ENCODE data around the gene COL23A1.

Gene COL23A1

GRCh38 chr5:178418471-178419010 lies 171.7 kb downstream of the COL23A1 start:
- H3K4me1 Mint-ChIP-seq (ENCODE audit: low read depth in 2 of 2): peaks cover 0 to 6% of the 10 kb centered on the region in 2 donors
- ATAC-seq (replicated peaks) (no peak), DNase-seq (no peak)
- H3K27ac Mint-ChIP-seq: no peak overlapping the region
- H3K4me3 Mint-ChIP-seq: no peak overlapping the region
- H3K27me3 Mint-ChIP-seq: peaks cover 21 to 67% of the 10 kb centered on the region in 2 donors
- peaks cover 3% of the 10 kb centered on the region for H3K36me3 Mint-ChIP-seq (ENCODE audit: insufficient read depth)
- H3K9me3 Mint-ChIP-seq: no peaks in the 10 kb centered on the region

GRCh38 chr5:178418031-178418430 lies 172.2 kb downstream of the COL23A1 start:
- no peaks in the 10 kb centered on the region for H3K9me3 Mint-ChIP-seq
- DNase-seq: no peak
- no peak for ATAC-seq (replicated peaks)
- H3K36me3 Mint-ChIP-seq (ENCODE audit: insufficient read depth): peaks cover 3% of the 10 kb centered on the region
- H3K27me3 Mint-ChIP-seq: peaks cover 21 to 62% of the 10 kb centered on the region in 2 donors
- no peak overlapping the region for H3K4me3 Mint-ChIP-seq
- H3K27ac Mint-ChIP-seq: no peak overlapping the region
- peaks cover 0 to 6% of the 10 kb centered on the region in 2 donors for H3K4me1 Mint-ChIP-seq (ENCODE audit: low read depth in 2 of 2)

- H3K4me1 Mint-ChIP-seq (ENCODE audit: low read depth in 2 of 2): peaks cover 0 to 6% of the 10 kb centered on the region in 2 donors
- no peak overlapping the region for H3K4me3 Mint-ChIP-seq
- peaks cover 3% of the 10 kb centered on the region for H3K36me3 Mint-ChIP-seq (ENCODE audit: insufficient read depth)
- peaks cover 21 to 60% of the 10 kb centered on the region in 2 donors for H3K27me3 Mint-ChIP-seq
- DNase-seq (no peak), ATAC-seq (replicated peaks) (no peak)
- H3K27ac Mint-ChIP-seq: no peak overlapping the region
- H3K9me3 Mint-ChIP-seq: no peaks in the 10 kb centered on the region
Measured at GRCh38 chr5:178417391-178417811, 172.8 kb downstream of the COL23A1 start.

GRCh38 chr5:178416919-178417318 lies 173.3 kb downstream of the COL23A1 start:
- ATAC-seq (replicated peaks) (no peak), DNase-seq (no peak)
- peaks cover 3% of the 10 kb centered on the region for H3K36me3 Mint-ChIP-seq (ENCODE audit: insufficient read depth)
- peaks cover 0 to 6% of the 10 kb centered on the region in 2 donors for H3K4me1 Mint-ChIP-seq (ENCODE audit: low read depth in 2 of 2)
- H3K4me3 Mint-ChIP-seq: no peak overlapping the region
- peaks cover 21 to 55% of the 10 kb centered on the region in 2 donors for H3K27me3 Mint-ChIP-seq
- H3K27ac Mint-ChIP-seq: no peak overlapping the region
- no peaks in the 10 kb centered on the region for H3K9me3 Mint-ChIP-seq

GRCh38 chr5:178416206-178416882 lies 173.8 kb downstream of the COL23A1 start:
- no peak for ATAC-seq (replicated peaks)
- Mint-ChIP-seq H3K27me3 (peaks cover 21 to 49% of the 10 kb centered on the region in 2 donors), H3K36me3 (ENCODE audit: insufficient read depth) (peaks cover 3% of the 10 kb centered on the region), H3K27ac (no peak overlapping the region), H3K4me1 (ENCODE audit: low read depth in 2 of 2) (peaks cover 0 to 6% of the 10 kb centered on the region in 2 donors), H3K4me3 (no peak overlapping the region), H3K9me3 (no peaks in the 10 kb centered on the region)
- no peak for DNase-seq

GRCh38 chr5:178415353-178415752 lies 174.8 kb downstream of the COL23A1 start:
- H3K27ac Mint-ChIP-seq: no peak overlapping the region
- no peaks in the 10 kb centered on the region for H3K9me3 Mint-ChIP-seq
- peaks cover 3% of the 10 kb centered on the region for H3K36me3 Mint-ChIP-seq (ENCODE audit: insufficient read depth)
- peaks cover 21 to 48% of the 10 kb centered on the region in 2 donors for H3K27me3 Mint-ChIP-seq
- peaks cover 0 to 6% of the 10 kb centered on the region in 2 donors for H3K4me1 Mint-ChIP-seq (ENCODE audit: low read depth in 2 of 2)
- H3K4me3 Mint-ChIP-seq: no peak overlapping the region
- DNase-seq (no peak), ATAC-seq (replicated peaks) (no peak)

GRCh38 chr5:178413988-178414387 lies 176.2 kb downstream of the COL23A1 start:
- peaks cover 0 to 2% of the 10 kb centered on the region in 2 donors for H3K4me1 Mint-ChIP-seq (ENCODE audit: low read depth in 2 of 2)
- peaks cover 21 to 38% of the 10 kb centered on the region in 2 donors for H3K27me3 Mint-ChIP-seq
- no peak overlapping the region for H3K27ac Mint-ChIP-seq
- ATAC-seq (replicated peaks) (no peak), DNase-seq (no peak)
- H3K36me3 Mint-ChIP-seq (ENCODE audit: insufficient read depth): no peaks in the 10 kb centered on the region
- H3K4me3 Mint-ChIP-seq: no peak overlapping the region
- H3K9me3 Mint-ChIP-seq: no peaks in the 10 kb centered on the region

GRCh38 chr5:178411083-178411482 lies 179.1 kb downstream of the COL23A1 start:
- no peaks in the 10 kb centered on the region for H3K4me1 Mint-ChIP-seq (ENCODE audit: low read depth in 2 of 2)
- no peak overlapping the region for H3K27ac Mint-ChIP-seq
- DNase-seq (no peak), ATAC-seq (replicated peaks) (no peak)
- H3K9me3 Mint-ChIP-seq: peaks cover 4 to 8% of the 10 kb centered on the region in 2 donors
- H3K36me3 Mint-ChIP-seq (ENCODE audit: insufficient read depth): no peaks in the 10 kb centered on the region
- H3K27me3 Mint-ChIP-seq: peaks cover 19 to 25% of the 10 kb centered on the region in 2 donors
- H3K4me3 Mint-ChIP-seq: no peak overlapping the region

GRCh38 chr5:178407646-178408045 lies 182.5 kb downstream of the COL23A1 start:
- DNase-seq (no peak), ATAC-seq (replicated peaks) (no peak)
- H3K4me3 Mint-ChIP-seq: no peak overlapping the region
- H3K36me3 Mint-ChIP-seq (ENCODE audit: insufficient read depth): no peaks in the 10 kb centered on the region
- H3K27me3 Mint-ChIP-seq: peaks cover 39 to 40% of the 10 kb centered on the region in 2 donors
- H3K27ac Mint-ChIP-seq: no peak overlapping the region
- no peaks in the 10 kb centered on the region for H3K4me1 Mint-ChIP-seq (ENCODE audit: low read depth in 2 of 2)
- peaks cover 4 to 8% of the 10 kb centered on the region in 2 donors for H3K9me3 Mint-ChIP-seq

GRCh38 chr5:178404987-178405386 lies 185.2 kb downstream of the COL23A1 start:
- no peak for DNase-seq
- no peak for ATAC-seq (replicated peaks)
- peaks cover 4 to 8% of the 10 kb centered on the region in 2 donors for H3K9me3 Mint-ChIP-seq
- no peak overlapping the region for H3K4me3 Mint-ChIP-seq
- H3K27me3 Mint-ChIP-seq: peaks cover 59 to 62% of the 10 kb centered on the region in 2 donors
- no peaks in the 10 kb centered on the region for H3K4me1 Mint-ChIP-seq (ENCODE audit: low read depth in 2 of 2)
- no peaks in the 10 kb centered on the region for H3K36me3 Mint-ChIP-seq (ENCODE audit: insufficient read depth)
- no peak overlapping the region for H3K27ac Mint-ChIP-seq

- no peak for DNase-seq
- ATAC-seq (replicated peaks): no peak
- H3K4me3 Mint-ChIP-seq: no peak overlapping the region
- H3K27ac Mint-ChIP-seq: no peak overlapping the region
- H3K36me3 Mint-ChIP-seq (ENCODE audit: insufficient read depth): no peaks in the 10 kb centered on the region
- H3K27me3 Mint-ChIP-seq: peaks cover 59 to 65% of the 10 kb centered on the region in 2 donors
- peaks cover 4 to 8% of the 10 kb centered on the region in 2 donors for H3K9me3 Mint-ChIP-seq
- no peaks in the 10 kb centered on the region for H3K4me1 Mint-ChIP-seq (ENCODE audit: low read depth in 2 of 2)
Measured at GRCh38 chr5:178403956-178404600, 186.1 kb downstream of the COL23A1 start.

- no peaks in the 10 kb centered on the region for H3K4me1 Mint-ChIP-seq (ENCODE audit: low read depth in 2 of 2)
- H3K4me3 Mint-ChIP-seq: no peak overlapping the region
- H3K36me3 Mint-ChIP-seq (ENCODE audit: insufficient read depth): no peaks in the 10 kb centered on the region
- H3K27ac Mint-ChIP-seq: no peak overlapping the region
- no peak for ATAC-seq (replicated peaks)
- DNase-seq: no peak
- H3K27me3 Mint-ChIP-seq: peaks cover 59 to 67% of the 10 kb centered on the region in 2 donors
- H3K9me3 Mint-ChIP-seq: peaks cover 4 to 8% of the 10 kb centered on the region in 2 donors
Measured at GRCh38 chr5:178403351-178403750, 186.8 kb downstream of the COL23A1 start.

GRCh38 chr5:178399701-178400095 lies 190.5 kb downstream of the COL23A1 start:
- Mint-ChIP-seq H3K27ac (no peak overlapping the region), H3K4me3 (no peak overlapping the region), H3K4me1 (ENCODE audit: low read depth in 2 of 2) (no peaks in the 10 kb centered on the region), H3K27me3 (peaks cover 38 to 47% of the 10 kb centered on the region in 2 donors), H3K36me3 (ENCODE audit: insufficient read depth) (no peaks in the 10 kb centered on the region), H3K9me3 (no peaks in the 10 kb centered on the region)
- DNase-seq (no peak), ATAC-seq (replicated peaks) (no peak)

All from effector memory CD8-positive, alpha-beta T cell (primary cell).